CD14-positive monocyte (primary cell): ENCODE results near the gene PRXL2B. TPM values are rescaled to one million over a fixed set of nuclear protein-coding genes. Genes with fewer than 3 reads are reported as not detected.

ENCODE experiments used
- DNase-seq, 3 donors: peaks; one replicate each; pipeline ENCODE4 v3.0.0-alpha.2; 2011 to 2022
- H2AFZ ChIP-seq: 2 replicates; pipeline ENCODE4 v1.6.0; 2012; ENCODE audit warnings: mild to moderate bottlenecking, low read depth, low read length, inconsistent platforms; ENCODE audit not compliant: insufficient read depth, poor library complexity, severe bottlenecking
- H3K27ac ChIP-seq, 2 donors: 1 replicate in 1 of 2; 2 replicates in 1 of 2; pipeline ENCODE4 v1.5.1; 2012 to 2013; ENCODE audit warnings: low read length in 2 of 2, control low read depth in 1 of 2, inconsistent platforms in 1 of 2, low read depth in 1 of 2, mild to moderate bottlenecking in 1 of 2
- H3K27me3 ChIP-seq, 2 donors: one replicate each; pipeline versions ENCODE4 v1.6.0 to v1.6.1; 2011 to 2013; ENCODE audit warnings: low read length in 2 of 2; ENCODE audit not compliant: control insufficient read depth in 2 of 2, insufficient read depth in 2 of 2
- H3K36me3 ChIP-seq, 2 donors: replicated peaks in 1 of 2; 1 replicate in 1 of 2; 2 replicates in 1 of 2; pipeline versions ENCODE4 v1.5.1 to v1.6.1; 2012 to 2013; ENCODE audit warnings: low read length in 2 of 2, control low read depth in 1 of 2, inconsistent platforms in 1 of 2, mild to moderate bottlenecking in 1 of 2; ENCODE audit not compliant: insufficient read depth in 2 of 2, control insufficient read depth in 1 of 2
- H3K4me1 ChIP-seq, 2 donors: 1 replicate in 1 of 2; 2 replicates in 1 of 2; pipeline versions ENCODE4 v1.5.1 to v1.6.1; 2012 to 2013; ENCODE audit warnings: low read length in 2 of 2, control low read depth in 1 of 2, inconsistent platforms in 1 of 2, mild to moderate bottlenecking in 1 of 2, moderate library complexity in 1 of 2; ENCODE audit not compliant: insufficient read depth in 2 of 2, control insufficient read depth in 1 of 2
- H3K4me2 ChIP-seq: replicated peaks from 2 replicates; pipeline ENCODE3; 2012; ENCODE audit warnings: low read length, moderate library complexity, mild to moderate bottlenecking; ENCODE audit not compliant: poor library complexity, severe bottlenecking; ENCODE audit errors: extremely low read depth
- H3K4me3 ChIP-seq, 3 experiments: fragments of 200-600 bp in 1 of 3; sonication (generic) in 1 of 3; replicated peaks in 1 of 3; 1 replicate in 2 of 3; 2 replicates in 1 of 3; pipeline ENCODE4 v1.5.1; 2011 to 2013; ENCODE audit warnings: low read length in 3 of 3, mild to moderate bottlenecking in 3 of 3, control low read depth in 2 of 3, low read depth in 2 of 3, inconsistent platforms in 1 of 3, moderate library complexity in 1 of 3
- H3K79me2 ChIP-seq: 2 replicates; pipeline ENCODE4 v1.6.0; 2012; ENCODE audit warnings: mild to moderate bottlenecking, control low read depth, inconsistent platforms, low read length, moderate library complexity; ENCODE audit not compliant: insufficient read depth
- H3K9ac ChIP-seq: 2 replicates; pipeline ENCODE4 v1.6.0; 2017; ENCODE audit warnings: low read length, mild to moderate bottlenecking; ENCODE audit not compliant: insufficient read depth, poor library complexity, severe bottlenecking
- H3K9me3 ChIP-seq, 2 donors: replicated peaks in 1 of 2; 1 replicate in 1 of 2; 2 replicates in 1 of 2; pipeline versions ENCODE4 v1.5.1 to v1.6.1; 2012 to 2013; ENCODE audit warnings: low read length in 2 of 2, control low read depth in 1 of 2; ENCODE audit not compliant: control insufficient read depth in 1 of 2, insufficient read depth in 1 of 2
- H4K20me1 ChIP-seq: 2 replicates; pipeline ENCODE4 v1.6.0; 2012; ENCODE audit warnings: mild to moderate bottlenecking, low read length, control low read depth, moderate library complexity; ENCODE audit not compliant: insufficient read depth
- H3K27ac Mint-ChIP-seq, 7 donors: one replicate each; pipeline ENCODE4 v1.8.0; 2020; ENCODE audit warnings: mild to moderate bottlenecking in 7 of 7, mixed read lengths in 7 of 7, moderate library complexity in 6 of 7, inconsistent platforms in 2 of 7
- H3K27me3 Mint-ChIP-seq, 3 donors: one replicate each; pipeline ENCODE4 v1.8.0; 2021 to 2022; ENCODE audit warnings: low read depth in 3 of 3, mild to moderate bottlenecking in 3 of 3, mixed read lengths in 3 of 3, moderate library complexity in 3 of 3, inconsistent platforms in 1 of 3
- H3K36me3 Mint-ChIP-seq, 2 donors: one replicate each; pipeline ENCODE4 v1.8.0; 2020; ENCODE audit warnings: mixed read lengths in 2 of 2, inconsistent platforms in 1 of 2, mild to moderate bottlenecking in 1 of 2
- H3K4me1 Mint-ChIP-seq: one replicate; pipeline ENCODE4 v1.8.0; 2020; ENCODE audit warnings: mild to moderate bottlenecking, mixed read lengths
- H3K4me3 Mint-ChIP-seq, 2 donors: one replicate each; pipeline ENCODE4 v1.8.0; 2020; ENCODE audit warnings: mild to moderate bottlenecking in 2 of 2, mixed read lengths in 2 of 2, moderate library complexity in 1 of 2
- H3K9me3 Mint-ChIP-seq, 7 donors: one replicate each; pipeline ENCODE4 v1.8.0; 2020 to 2022; ENCODE audit warnings: mixed read lengths in 7 of 7, mild to moderate bottlenecking in 6 of 7, moderate library complexity in 6 of 7, inconsistent platforms in 2 of 7
- WGBS: methylation state at CpG from one replicate; pipeline ENCODE4 v1.1.5; 2013; ENCODE audit warnings: missing lambda C conversion rate; ENCODE audit not compliant: insufficient coverage; 5-methylcytosine and 5-hydroxymethylcytosine counted together
- intact Hi-C, 2 donors: fragments of 100-400 bp; cut with micrococcal nuclease; formaldehyde crosslinking; loops; one replicate each; pipeline versions ENCODE4 v1.15.0 to v1.15.1; 2023
- polyA plus RNA-seq, 3 donors: library from polyadenylated mRNA; depleted of rRNA in 1 of 3; unstranded in 2 of 3; stranded (reverse) in 1 of 3; fragments of 300-500 nt in 2 of 3; fragments of >200 nt in 1 of 3; fragmentation: Illumina TruSeq in 2 of 3; gene quantifications; 1 replicate in 2 of 3; 2 replicates in 1 of 3; pipeline ENCODE4 v1.2.3, GENCODE V29; 2012 to 2021
- TF ChIP-seq, protein P1 (sequence below): fragments of 200-600 bp; IDR thresholded peaks from one replicate; pipeline ENCODE4 v1.8.0; 2022; ENCODE audit warnings: antibody characterized with exemption, mild to moderate bottlenecking

Gene PRXL2B
- polyA plus RNA-seq, 3 donors, result 3.6 to 8.8 (median 6.0) TPM

DNA sequence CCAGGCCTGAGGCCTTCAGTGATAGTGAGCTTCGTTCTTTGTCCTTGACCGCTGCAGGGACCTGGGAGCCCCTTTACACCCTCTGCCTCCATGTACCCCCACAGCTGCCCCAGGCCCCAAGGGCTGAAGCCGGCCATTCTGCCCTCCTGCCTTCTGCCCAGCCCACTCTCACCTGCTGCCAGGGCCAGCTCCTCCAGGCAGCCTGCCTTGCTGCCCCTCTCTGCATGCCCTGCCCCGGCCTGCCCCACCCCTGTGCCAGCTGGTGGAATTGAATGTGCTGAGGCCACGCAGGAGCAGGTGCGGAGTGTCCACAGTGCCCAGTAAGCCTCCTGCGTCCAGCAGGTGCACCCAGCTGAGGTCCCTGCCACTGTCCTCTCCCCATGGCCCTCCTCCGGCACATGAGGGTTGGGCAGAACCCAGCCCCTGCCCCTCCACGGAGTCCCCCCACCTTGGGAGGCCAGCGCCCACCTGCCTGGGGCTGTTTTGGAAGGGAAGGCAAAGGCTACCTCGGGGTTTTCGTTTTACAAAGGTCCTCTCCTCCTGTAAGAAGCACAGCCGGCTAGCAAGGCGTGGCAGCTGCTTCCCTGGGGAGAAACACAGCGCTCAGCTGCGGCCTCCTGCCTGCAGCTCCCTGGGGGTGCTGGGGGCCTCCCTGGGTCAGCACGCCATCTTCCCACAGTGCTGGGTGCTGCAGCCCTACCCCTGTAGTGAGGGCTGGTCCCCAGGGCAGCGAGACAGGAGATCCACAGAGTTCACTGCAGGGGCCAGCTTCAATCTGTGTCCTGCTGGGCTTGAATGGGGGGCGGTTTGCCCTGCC is 25.3 kb downstream of the PRXL2B start:
- Histone ChIP-seq H4K20me1 (no peaks in the 10 kb centered on the region), H3K27me3 (no peaks in the 10 kb centered on the region), H3K36me3 (no peaks in the 10 kb centered on the region), H3K79me2 (no peaks in the 10 kb centered on the region), H2AFZ (no peak overlapping the region), H3K4me2 (no peak overlapping the region), H3K4me3 (no peak overlapping the region), H3K9me3 (peaks cover 15 to 18% of the 10 kb centered on the region in 2 donors), H3K4me1 (no peaks in the 10 kb centered on the region), H3K27ac (no peak overlapping the region), H3K9ac (no peak overlapping the region)
- no peak for DNase-seq
- no peak overlapping the region for H3K27ac Mint-ChIP-seq
- intact Hi-C loops, result no loop called here
- no peak overlapping the region for H3K4me3 Mint-ChIP-seq
- H3K9me3 Mint-ChIP-seq, result peaks cover 14 to 35% (median 23%) of the 10 kb centered on the region in 7 donors
- H3K4me1 Mint-ChIP-seq, result no peaks in the 10 kb centered on the region
- peaks cover 5 to 19% (median 17%) of the 10 kb centered on the region in 3 donors for H3K27me3 Mint-ChIP-seq
- WGBS, result 97% methylated on average over 16 of the region's 19 CpGs
- H3K36me3 Mint-ChIP-seq, result no peaks in the 10 kb centered on the region
- TF ChIP-seq, protein P1, sequence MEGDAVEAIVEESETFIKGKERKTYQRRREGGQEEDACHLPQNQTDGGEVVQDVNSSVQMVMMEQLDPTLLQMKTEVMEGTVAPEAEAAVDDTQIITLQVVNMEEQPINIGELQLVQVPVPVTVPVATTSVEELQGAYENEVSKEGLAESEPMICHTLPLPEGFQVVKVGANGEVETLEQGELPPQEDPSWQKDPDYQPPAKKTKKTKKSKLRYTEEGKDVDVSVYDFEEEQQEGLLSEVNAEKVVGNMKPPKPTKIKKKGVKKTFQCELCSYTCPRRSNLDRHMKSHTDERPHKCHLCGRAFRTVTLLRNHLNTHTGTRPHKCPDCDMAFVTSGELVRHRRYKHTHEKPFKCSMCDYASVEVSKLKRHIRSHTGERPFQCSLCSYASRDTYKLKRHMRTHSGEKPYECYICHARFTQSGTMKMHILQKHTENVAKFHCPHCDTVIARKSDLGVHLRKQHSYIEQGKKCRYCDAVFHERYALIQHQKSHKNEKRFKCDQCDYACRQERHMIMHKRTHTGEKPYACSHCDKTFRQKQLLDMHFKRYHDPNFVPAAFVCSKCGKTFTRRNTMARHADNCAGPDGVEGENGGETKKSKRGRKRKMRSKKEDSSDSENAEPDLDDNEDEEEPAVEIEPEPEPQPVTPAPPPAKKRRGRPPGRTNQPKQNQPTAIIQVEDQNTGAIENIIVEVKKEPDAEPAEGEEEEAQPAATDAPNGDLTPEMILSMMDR, result no peak

DNA sequence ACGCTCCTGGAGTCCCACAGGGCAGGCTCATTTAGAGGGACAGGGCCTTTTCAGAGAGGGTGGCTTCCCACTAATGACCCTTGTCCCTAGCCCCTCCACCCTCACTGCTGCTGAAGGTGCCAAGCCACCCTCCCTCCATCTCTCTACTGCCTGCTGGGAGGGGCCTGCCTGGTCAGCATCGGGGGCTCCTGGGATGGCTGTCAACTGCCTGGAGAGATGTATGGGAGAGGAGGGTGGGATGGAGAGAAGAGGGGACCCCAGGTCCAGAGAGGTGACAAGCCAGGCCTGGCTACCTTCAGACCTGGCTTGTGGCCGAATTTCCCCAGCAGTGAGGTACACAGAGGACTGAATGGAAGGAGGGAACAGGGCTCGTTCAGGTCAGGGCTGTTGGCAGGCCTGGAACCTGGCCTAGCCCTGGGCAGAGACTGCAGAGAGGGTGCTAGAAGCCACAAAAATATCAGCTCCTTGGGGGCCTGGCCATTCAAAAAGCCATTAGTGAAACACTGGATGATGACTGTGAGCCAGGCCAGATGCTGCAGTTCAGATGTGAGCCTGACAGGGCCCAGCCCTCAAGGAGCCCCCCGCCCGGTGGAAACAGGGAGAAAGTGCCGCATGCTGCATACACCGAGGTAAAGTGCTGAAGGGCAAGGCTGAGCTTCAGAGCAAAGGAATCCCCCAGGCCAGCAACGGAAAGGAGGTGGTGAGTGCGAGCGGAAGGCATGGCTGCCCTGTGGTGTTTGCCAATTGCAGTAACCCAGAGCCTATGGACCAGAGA is 26.2 kb downstream of the PRXL2B start:
- H3K36me3 ChIP-seq, result no peaks in the 10 kb centered on the region
- Mint-ChIP-seq H3K4me3 (no peak overlapping the region), H3K4me1 (no peaks in the 10 kb centered on the region), H3K9me3 (peaks cover 14 to 35% (median 23%) of the 10 kb centered on the region in 7 donors), H3K27ac (no peak overlapping the region), H3K27me3 (peaks cover 5 to 20% (median 17%) of the 10 kb centered on the region in 3 donors), H3K36me3 (no peaks in the 10 kb centered on the region)
- no peaks in the 10 kb centered on the region for H3K4me1 ChIP-seq
- H3K79me2 ChIP-seq, result no peaks in the 10 kb centered on the region
- H3K9me3 ChIP-seq, result peaks cover 15 to 19% of the 10 kb centered on the region in 2 donors
- H4K20me1 ChIP-seq, result no peaks in the 10 kb centered on the region
- DNase-seq, result no peak
- no peak overlapping the region for H3K9ac ChIP-seq
- H3K27ac ChIP-seq, result no peak overlapping the region
- intact Hi-C loops, result no loop called here
- H3K4me3 ChIP-seq, result no peak overlapping the region
- H2AFZ ChIP-seq, result no peak overlapping the region
- no peaks in the 10 kb centered on the region for H3K27me3 ChIP-seq
- H3K4me2 ChIP-seq, result no peak overlapping the region
- WGBS, result 83% methylated on average over 9 of the region's 11 CpGs
- TF ChIP-seq, protein P1, result no peak
